HS-5 (cell line): ENCODE measurements around the gene ABI1.

ENCODE experiments used
- DNase-seq: peaks from one replicate; pipeline ENCODE4 v3.0.0-alpha.2; 2012; ENCODE audit warnings: low read depth

ABI1 gene

GRCh38 chr10:26765549-26765948 is 95.2 kb downstream of the ABI1 start:
- no peak for DNase-seq

- no peak for DNase-seq
These were observed 101.8 kb downstream of the ABI1 start for GRCh38 chr10:26759008-26759407.

GRCh38 chr10:26755443-26755903 is 105.3 kb downstream of the ABI1 start:
- no peak for DNase-seq

GRCh38 chr10:26746061-26746460 is 114.7 kb downstream of the ABI1 start:
- DNase-seq, result no peak

GRCh38 chr10:26743841-26744240 is 116.9 kb downstream of the ABI1 start:
- DNase-seq, result no peak

GRCh38 chr10:26743091-26743490 is 117.7 kb downstream of the ABI1 start:
- DNase-seq, result no peak

GRCh38 chr10:26741368-26741767 is 119.4 kb downstream of the ABI1 start:
- no peak for DNase-seq

GRCh38 chr10:26739071-26739631 is 121.6 kb downstream of the ABI1 start:
- DNase-seq, result no peak

GRCh38 chr10:26738301-26738911 is 122.4 kb downstream of the ABI1 start:
- no peak for DNase-seq

GRCh38 chr10:26737730-26738129 is 123.0 kb downstream of the ABI1 start:
- DNase-seq, result no peak

GRCh38 chr10:26735435-26735834 is 125.3 kb downstream of the ABI1 start:
- no peak for DNase-seq

GRCh38 chr10:26733750-26734568 is 126.8 kb downstream of the ABI1 start:
- no peak for DNase-seq

- no peak for DNase-seq
These were observed 130.2 kb downstream of the ABI1 start for GRCh38 chr10:26730552-26730951.

- no peak for DNase-seq
These were observed 131.4 kb downstream of the ABI1 start for GRCh38 chr10:26729395-26729794.

GRCh38 chr10:26728957-26729356 is 131.8 kb downstream of the ABI1 start:
- DNase-seq, result no peak

GRCh38 chr10:26727005-26727404 is 133.8 kb downstream of the ABI1 start:
- DNase-seq, result no peak

GRCh38 chr10:26725837-26726727 is 134.7 kb downstream of the ABI1 start:
- no peak for DNase-seq

- no peak for DNase-seq
These were observed 137.7 kb downstream of the ABI1 start for GRCh38 chr10:26723016-26723415.

GRCh38 chr10:26721561-26721960 is 139.2 kb downstream of the ABI1 start:
- no peak for DNase-seq

GRCh38 chr10:26717476-26717875 is 143.3 kb downstream of the ABI1 start:
- DNase-seq, result no peak

- DNase-seq, result no peak
These were observed 145.6 kb downstream of the ABI1 start for GRCh38 chr10:26715137-26715487.

- DNase-seq, result no peak
These were observed 146.2 kb downstream of the ABI1 start for GRCh38 chr10:26714415-26715136.
